Measurements from ENCODE around the gene NUDCD3.

The NUDCD3 gene

DNA sequence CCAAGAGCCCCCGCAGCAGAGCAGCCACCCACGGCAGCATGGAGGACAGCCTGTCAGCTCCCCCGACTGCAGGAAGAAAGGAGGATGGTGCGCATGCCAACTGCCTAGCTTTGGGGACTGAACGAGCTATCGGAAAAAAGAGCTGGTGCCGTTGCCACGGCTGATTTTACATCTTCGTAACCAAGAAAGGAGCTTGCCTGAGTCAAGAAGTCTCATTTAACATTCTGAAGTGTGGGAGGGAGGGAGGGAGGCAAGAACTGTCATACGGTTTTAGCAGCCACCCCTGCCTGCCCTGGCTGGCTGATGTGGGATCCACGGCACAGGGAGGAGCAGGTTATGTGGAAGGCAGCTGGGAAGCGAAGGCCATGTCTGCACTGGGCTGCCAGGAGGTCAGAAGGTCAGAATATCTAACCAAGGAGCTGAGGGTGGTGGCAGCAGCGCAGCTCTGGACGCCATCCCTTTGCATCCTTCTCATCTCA lies 90.4 kb downstream of the NUDCD3 start:
- DNase-seq (ENCODE audit: low spot score) = no peak

DNA sequence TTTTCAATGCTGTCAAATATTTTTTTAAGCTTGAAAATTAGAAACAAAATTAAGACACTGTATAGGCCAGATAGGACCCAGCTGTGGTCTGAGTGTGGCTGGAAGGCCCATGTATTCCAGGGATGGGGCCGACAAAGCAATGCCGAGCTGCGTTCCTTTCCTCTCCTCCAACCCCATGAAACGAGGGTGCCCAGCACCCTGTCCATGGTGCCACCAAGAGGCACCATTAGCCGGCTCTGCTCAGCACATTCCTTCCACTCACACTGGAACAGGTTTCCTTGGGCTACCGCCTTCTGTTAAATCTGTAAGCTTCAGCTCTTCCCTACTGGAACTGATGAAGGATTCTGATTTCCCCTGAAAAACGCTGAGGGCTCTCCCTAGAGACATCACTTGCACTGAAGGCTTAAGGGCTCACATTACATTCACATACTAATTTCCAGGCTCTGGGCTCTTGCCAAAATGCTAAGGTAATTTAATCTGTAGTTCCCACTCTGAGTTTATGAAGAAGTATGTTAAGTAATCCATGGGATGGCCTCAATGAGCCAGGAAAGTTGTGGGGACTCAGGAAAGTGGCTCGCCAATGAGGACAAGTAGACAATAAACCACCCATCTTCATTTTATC lies 91.4 kb downstream of the NUDCD3 start:
- no peak for DNase-seq (ENCODE audit: low spot score)

DNA sequence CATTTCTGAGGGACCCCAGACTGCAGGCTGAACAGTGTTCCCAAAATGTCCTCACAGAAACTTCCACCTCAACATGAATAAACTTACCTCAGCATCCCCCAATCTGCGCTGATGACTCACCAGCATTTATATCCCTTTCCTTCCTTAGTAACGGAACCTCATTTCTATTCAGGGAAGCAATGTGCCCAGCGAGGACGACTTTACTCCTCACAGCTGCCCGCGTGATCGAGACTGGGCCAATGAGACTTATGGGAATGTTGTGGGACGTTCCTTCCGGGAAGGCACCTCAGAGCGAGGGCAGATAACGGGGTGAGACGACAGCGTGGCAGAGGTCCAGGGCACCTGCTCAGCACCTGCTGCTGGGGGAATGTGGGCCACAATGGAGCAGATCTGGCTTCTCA lies 91.9 kb downstream of the NUDCD3 start:
- no peak for DNase-seq (ENCODE audit: low spot score)

DNA sequence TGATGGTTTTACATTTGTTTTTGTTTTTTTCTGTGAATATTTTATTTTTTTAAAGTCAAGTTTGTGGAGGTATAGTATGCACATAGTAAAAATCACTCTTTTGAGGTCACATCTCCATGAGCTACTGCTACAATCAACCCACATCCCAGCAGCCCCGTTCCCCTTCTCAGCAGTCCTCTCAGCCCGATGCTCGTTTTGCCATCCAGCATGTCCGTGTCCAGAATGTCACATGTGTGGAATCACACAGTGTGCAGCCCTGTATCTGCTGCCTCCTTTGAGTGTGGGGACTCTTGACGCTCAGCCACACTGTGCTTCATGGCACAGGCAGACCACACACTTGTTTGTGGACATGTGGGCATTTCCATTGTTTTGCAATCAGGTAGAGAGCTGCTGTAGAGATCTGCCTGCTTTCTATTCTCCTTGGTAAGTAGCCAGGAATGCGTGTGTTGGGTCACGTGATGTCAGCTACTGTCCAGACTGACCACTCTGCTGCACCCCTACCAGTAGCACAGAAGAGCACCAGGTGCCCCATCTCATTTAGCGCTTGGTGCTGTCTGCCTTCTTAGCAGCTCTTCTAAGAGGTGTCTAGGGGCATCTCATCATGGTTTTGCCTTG lies 93.4 kb downstream of the NUDCD3 start:
- DNase-seq (ENCODE audit: low spot score) = no peak

DNA sequence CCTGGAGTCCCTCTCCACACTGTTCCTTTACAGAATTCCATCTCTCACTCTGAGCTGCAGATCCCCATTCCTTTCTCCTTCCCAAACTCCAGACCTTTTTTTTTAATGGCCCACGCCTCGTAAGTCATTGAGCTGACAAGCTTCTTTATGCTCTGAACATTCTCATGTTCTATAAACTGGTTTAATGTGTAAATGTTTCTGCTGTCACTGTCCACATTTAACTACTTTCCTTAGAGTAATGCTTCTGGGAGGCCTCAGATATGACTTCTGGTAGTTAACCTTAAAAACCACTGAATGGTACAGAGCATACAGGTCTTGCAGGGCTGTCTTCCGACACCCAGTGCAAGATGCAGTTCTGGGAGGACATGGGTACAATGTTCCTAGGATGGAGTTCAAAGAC lies 94.0 kb downstream of the NUDCD3 start:
- DNase-seq (ENCODE audit: low spot score) = no peak

DNA sequence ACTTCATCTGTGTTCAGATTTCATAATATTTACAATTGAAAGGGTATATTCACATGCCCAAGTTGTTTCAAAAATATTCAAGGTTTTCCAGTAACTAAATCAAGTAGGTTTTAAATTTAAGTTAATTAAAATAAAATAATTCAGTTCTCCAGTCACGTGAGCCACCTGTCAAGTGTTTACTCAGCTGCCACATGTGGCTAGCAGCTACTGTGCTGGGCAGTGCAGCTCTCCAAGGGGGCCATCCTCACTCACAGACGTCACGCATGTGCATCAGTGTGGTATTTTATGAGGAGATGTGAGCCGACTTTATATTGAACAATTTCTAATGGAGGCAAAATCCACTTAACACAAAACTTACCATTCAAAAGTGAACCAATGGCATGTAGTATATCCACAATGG lies 95.4 kb downstream of the NUDCD3 start:
- no peak for DNase-seq (ENCODE audit: low spot score)

DNA sequence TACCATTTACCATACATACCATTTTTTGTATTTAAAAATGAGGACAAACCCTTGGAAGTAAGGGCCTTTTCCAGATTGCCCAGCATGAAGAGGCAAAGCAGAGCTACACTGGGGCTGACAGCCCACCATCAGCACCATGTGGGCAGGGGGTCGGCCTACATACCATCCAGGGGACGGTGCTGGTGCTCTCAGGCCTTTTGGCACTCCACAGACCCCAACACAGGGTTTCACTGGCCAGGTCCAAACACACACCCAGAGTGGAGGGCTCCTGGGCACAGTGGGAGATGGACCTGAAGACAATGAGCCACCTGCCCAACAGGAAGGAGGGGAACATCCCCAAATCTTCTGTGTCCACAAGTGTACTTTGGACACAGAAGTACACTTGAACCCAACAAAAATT lies 95.8 kb downstream of the NUDCD3 start:
- no peak for DNase-seq (ENCODE audit: low spot score)

DNA sequence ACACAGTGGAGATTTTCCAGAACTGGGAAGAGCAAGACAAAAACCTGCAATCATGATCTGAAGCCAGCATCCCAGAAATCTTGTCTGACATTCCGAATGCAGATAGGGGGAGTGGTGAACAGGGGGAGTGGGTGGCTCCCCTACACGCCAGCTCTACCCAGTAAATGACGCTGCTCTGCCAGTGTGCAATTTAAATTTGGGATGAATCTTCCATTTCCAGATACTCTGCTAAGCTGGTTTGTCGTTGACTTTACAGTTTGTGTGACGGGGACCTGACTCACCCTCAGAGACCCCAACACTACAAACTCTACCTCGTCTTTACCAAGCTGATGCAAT lies 96.4 kb downstream of the NUDCD3 start:
- no peak for DNase-seq (ENCODE audit: low spot score)

DNA sequence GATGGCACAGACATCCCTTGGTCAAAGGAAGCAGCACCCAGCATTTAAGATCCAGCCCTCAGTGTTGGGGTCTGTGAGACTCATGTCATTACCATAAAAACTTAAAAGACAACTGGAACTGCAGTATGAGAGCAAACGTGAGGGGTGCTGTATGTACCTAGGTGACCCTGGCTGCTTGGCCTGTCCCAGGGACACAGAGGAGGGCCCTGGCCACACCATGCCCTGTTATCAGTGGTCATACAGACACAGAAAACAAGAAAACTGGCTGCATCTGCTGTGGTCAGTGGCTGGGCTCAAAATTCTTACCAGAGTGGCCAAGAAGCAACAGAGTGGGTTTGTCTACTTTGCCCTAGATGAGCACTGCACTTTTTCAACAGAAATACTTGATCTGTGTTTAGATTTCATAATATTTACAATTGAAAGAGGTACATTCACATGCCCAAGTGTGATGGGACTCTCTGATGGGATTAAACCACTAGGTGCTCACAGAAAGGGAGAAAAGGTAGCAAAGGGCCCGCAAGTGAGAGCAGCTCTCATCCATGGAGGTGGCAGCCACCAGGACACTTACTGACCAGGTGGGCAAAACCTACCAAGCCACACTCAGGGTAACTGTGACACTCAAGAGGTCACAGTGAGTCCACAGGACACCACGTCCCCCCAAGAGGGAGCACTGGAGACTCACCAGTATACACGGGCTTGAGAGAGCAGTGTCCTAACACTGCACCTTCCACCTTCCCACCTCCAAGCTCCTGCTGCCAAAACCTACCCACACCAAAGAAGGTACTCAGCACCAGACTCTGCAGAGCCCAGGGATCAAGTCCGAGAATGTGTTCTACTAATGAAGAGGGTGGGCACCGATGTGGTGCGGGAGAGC lies 97.0 kb downstream of the NUDCD3 start:
- DNase-seq (ENCODE audit: low spot score) = no peak

DNA sequence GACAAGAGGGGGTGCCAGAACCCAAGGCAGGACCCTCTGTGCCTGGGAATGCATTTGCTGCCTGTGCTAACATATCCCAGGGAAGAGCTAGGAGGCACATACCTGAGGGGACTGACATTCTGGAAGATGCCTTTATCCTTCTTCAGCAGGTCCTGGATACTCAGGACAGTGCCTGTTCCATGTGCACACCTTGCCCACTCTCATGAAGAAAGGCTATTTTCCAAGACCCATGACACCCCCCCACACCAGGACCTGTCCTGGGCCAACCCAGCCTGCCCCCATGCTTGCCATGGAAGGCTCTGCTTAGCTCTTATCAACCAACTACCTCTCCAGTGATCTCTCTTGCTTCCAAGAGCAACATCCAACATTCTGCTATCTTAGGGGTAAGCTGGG lies 97.8 kb downstream of the NUDCD3 start:
- DNase-seq (ENCODE audit: low spot score) = no peak

DNA sequence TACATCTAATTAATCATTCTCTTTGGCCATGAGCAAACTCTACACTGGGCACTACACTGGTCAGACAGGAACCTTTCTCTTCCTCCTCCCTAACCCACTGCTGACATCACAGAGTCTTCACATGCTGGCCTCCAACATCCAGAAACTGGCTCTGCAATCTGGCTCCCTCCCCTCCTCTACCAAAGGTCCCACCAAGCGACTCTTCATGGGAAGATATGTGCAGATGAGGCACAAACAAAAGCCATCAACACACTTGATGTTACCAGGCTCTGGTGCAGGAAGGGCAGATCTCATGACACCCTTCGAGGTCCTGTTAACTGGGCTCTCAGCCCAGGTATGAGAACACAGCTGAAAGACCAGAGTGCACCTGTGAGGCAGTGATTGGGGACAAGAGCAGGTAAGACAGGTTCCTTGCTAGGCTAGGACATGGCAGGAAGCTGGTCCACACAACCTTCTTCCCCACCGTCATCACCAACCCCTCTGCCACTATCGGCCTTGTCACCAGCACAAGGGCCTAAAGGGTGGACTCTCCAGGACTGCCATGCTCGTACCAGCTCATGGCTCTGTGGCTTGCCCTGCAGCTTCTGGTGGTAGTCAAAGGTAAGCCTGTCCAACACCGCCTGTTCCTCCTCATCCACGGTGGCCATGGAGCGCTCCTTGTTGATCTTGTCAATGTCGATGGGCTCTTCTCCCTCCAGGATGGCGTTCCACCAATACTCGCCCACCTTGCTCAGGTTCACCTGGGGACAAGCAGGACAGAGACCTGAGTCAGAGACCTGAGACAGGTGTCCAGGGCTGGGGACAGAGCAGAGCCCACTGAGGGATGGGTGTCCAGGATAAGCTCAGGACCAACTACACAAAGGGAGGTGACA lies 98.5 kb downstream of the NUDCD3 start:
- no peak for DNase-seq (ENCODE audit: low spot score)

DNA sequence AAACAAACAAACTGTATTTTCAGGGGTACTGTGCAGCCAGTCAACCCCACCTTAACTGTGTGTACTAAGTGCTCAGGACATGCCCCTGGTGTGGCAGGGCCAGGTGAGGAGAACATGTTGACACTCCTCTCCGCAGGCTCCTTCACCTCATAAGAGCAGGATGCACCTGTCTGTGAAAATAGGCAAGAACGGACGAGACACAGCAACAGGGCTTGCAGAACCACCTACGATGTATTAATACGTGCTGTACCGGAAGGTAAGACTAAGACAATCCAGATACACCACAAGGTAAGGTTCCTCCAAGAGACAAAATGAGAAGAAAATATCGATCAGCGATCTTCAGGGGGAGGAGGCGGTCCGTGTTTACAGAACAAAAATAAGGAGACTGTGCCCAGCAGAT lies 99.3 kb downstream of the NUDCD3 start:
- DNase-seq (ENCODE audit: low spot score) = no peak

DNA sequence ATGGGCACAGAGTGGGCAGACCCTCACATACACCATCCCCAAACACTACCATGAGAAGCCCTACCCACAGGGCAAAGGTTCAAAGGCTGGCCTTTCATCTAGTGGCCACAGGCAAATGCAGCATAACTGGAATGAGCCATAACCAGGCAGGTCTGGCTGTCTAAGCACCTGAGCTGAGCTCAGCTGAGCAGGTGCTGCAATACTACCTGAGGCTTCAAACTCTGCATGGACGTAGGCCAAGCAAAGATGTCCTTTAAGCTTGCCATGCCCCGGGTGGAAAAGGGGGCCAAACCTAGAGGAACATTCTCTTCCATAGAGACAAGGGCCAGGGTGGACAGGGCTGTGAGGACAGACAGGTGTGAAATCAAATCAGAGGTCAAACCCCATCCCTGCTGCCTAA lies 99.8 kb downstream of the NUDCD3 start:
- DNase-seq (ENCODE audit: low spot score) = no peak

DNA sequence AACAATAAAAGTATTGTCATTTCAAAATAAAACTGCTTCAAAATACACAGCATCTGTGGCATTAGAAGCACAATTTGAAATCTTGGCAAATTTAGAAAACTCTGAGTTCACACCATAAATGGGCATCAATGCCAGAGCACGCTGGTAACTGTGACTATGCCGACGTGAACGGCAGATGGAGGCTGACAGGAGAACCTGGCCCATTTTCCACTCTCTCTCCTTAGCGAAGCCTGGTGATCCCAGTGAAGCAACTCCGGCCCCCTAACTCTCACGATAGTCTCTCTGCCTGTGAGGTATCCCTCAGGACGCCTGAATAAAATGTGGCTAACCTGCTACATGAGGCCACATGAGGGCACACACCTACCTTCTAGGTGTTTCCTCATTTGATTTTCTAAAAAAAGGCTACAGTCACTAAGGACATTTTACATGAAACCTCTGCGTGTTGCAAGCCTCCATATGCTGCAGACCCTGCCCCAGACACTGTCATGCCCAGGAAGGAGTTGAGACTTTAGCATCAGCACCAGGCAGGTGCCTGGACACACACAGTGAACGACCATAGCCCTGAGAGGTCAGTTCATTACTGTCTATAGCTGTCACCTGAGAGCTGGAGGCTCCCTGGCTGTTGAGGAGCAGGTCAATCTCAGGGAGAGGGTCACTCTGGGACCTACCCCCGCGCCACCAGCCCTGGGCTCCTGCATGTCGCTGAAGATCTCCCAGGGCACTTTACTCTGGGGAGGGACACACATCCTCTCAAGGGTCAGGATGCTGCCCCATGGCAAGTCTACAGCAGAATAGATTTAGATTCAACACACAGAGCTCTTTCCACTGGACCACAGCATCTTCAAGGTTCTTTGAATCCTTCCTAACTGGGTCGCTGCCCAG lies 102.1 kb downstream of the NUDCD3 start:
- DNase-seq (ENCODE audit: low spot score) = no peak

DNA sequence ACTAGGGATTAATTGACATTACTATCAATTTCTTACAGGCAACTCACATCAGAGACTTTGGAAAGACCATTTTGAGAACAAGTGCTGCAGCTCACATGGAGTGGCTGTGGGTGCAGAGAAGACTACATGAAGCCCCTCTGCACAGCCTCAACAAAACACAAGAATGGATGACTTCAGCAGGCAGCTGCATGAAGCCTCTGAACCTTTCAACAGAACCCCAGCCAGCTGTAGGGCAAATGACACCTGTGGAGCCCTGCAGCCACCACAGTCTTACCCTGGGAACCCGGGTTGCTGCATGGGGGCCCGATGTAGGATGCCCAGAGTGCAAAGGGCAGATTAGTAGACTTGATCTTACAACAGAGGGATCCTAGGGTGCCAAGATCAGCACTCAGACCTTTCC lies 103.1 kb downstream of the NUDCD3 start:
- no peak for DNase-seq (ENCODE audit: low spot score)

DNA sequence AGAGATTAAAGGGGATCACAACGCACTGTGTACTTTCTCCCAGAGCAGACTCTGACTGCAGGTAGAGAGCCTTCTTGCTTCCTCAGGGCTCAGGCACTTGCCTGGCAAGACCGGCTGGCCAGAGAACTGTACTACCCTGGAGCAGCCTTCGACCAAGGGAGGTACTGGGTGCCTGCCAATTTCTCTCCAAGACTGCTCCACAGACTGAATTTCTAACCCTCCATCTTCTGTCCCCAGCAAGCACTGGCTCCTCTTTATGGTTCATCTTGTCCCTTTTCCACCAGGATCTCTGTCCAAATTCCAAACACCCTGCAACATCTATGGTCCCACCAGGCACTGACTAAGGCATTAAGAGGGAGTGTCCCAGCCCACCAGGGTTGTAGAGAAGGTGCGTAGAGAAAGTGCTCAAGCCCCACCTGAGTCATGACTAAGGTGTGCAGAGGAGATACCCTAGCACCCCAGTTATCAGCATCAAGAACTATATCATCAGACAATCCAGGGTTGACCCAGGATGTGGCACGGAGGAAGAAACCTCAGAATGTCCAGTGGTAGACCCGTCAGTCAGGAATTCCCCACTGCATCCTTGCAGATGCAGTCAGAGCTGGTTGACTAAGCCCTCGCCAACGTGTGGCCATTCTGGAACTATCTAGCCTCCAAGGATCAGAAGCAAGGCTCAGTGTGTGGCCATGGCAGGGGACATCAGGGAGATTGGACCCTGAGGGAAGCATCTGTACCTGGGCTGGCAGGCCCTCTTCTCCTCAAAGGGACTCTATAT lies 104.1 kb downstream of the NUDCD3 start:
- DNase-seq (ENCODE audit: low spot score) = no peak

DNA sequence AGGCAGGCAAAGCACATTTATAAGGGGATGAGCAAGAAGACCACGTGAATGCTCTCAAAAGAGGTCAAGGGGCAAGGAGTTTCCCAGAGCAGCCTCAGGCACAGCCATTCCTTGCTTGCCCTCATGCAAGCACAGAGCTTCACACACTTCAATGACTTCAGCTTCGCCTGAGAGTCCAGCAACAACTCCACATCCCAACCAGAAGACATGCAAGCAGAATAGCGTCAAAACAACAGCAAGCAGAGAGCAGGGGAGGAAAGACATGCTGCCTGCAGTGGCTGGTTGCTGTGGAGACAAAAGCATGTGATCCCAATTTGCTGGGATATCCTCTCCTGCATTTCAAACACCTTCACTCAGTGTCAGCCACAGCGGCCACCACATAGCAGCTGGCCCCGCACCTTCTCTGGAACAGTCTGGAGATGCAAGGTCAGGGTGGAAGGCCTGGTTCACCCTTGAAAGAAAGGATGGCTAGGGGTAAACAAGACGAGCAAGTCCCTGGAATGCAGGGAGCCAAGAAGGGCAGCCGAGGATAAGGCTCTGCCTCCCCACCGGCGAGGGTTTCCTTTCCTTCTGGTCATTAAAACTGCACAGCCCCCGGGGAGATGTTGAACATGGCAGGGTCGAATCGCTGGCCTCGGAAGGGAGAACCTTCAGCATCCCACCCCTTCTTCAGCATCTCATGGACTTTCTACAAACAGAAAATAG lies 104.9 kb downstream of the NUDCD3 start:
- DNase-seq (ENCODE audit: low spot score) = no peak

DNA sequence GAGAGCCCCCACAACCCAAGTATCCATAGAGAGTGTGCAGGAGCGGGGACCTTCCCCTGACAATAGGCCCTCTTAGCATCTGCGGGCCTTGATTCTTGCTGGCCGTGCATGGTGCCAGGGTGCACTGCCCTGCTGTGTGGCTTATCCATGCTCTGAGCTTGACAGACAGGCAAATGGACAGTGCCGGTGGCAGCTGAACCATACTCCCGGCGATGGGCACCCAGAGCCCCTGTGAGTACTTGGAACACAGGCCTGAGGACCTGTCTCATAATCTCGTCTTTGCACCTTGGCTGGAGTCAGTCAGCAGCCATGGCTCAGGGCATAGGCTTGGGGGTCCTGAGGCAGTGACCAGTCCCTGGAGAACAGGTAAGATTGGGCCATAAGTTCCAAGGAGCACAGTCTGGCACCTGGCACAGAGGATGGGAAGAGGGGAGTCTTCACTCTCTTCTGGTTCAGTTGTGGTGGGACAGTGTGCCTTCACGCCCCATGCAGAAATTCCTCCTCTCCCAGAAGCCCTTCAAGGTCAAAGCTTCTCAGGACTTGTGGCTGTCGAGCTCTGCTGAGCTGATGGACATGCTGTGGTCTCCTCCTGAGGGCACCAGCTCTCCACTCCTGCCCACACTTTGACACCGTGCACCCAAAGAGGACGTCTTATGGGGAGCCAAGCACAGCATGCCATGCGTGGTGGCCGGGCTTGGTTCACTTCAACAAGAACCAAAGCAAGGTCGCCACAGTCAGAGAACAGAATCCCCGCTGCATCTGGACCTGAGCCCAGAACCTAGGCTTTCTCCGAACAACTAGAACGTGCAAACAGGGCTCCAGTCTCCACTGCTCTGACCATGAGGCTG lies 105.6 kb downstream of the NUDCD3 start:
- no peak for DNase-seq (ENCODE audit: low spot score)

DNA sequence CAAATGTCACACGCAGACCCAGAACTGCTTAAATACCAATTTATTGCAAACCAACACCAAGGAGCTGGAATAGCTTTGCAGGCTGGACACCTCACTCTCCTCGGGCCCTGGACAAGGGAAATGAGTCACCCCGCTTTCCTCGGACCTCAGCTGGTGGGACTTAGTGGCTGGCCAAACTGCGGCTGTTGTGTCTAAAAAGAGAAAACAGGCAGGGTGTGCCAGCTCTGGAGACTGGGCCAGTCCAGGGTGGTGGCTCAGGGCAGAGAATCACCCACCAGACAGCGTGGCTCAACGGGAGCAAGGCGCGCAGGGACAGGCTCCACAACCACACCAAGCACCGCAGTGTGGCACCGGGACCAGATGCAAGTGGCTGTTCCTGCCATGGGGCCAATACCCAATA lies 106.9 kb downstream of the NUDCD3 start:
- no peak for DNase-seq (ENCODE audit: low spot score)

All from hematopoietic multipotent progenitor cell treated with erythropoietin and hydrocortisone succinate and interleukin-3 and kit ligand, for 15 days (in vitro differentiated cells).